ENCODE results near the gene HDAC4. TPM values are rescaled to one million over a fixed set of nuclear protein-coding genes. Genes with fewer than 3 reads are reported as not detected.

Gene HDAC4
- total RNA-seq, 1 experiment from 2014 or later: 61.5 TPM

- POLR2A ChIA-PET (ENCODE audit: unreplicated experiment): no interaction called here
- no peaks in the 10 kb centered on the region for H3K9me3 ChIP-seq (ENCODE audit: insufficient read depth, low read depth)
- TF ChIP-seq CTCF (conservative IDR thresholded peaks at IDR 0.05): no peak
- TF ChIP-seq EZH2 (IDR thresholded peaks at IDR 0.05; ENCODE audit: low read depth): no peak
- H3K4me2 ChIP-seq: no peak overlapping the region
- H4K20me1 ChIP-seq (ENCODE audit: insufficient read depth): no peaks in the 10 kb centered on the region; the same call in 1 of the 2 replicates
- no peaks in the 10 kb centered on the region for H3K27me3 ChIP-seq (ENCODE audit: insufficient read depth, low read depth)
- H3K79me2 ChIP-seq (ENCODE audit: low read depth): no peaks in the 10 kb centered on the region
- H3K27ac ChIP-seq: no peak overlapping the region
- no peaks in the 10 kb centered on the region; the same call in 1 of the 2 replicates for H3F3A ChIP-seq (ENCODE audit: insufficient read depth, low read depth)
- no TSS peak for BruUV-seq (replicated peaks)
- intact Hi-C loops (cut with micrococcal nuclease; ENCODE audit: unreplicated experiment): no loop called here
- H2AFZ ChIP-seq: no peak overlapping the region
- no peaks in the 10 kb centered on the region for H3K9me2 ChIP-seq (ENCODE audit: insufficient read depth)
- no peaks in the 10 kb centered on the region for H3K36me3 ChIP-seq (ENCODE audit: low read depth)
- no peaks in the 10 kb centered on the region for H3K4me1 ChIP-seq (replicated peaks; ENCODE audit: insufficient read depth)
- no peak for DNase-seq
- H3K4me3 ChIP-seq: no peak overlapping the region
- CTCF ChIA-PET: no interaction called here
Observed at GRCh38 chr2:239110595-239111048, 290.2 kb downstream of the HDAC4 start.

- CTCF ChIA-PET: no interaction called here
- H4K20me1 ChIP-seq (ENCODE audit: insufficient read depth): no peaks in the 10 kb centered on the region; the same call in 1 of the 2 replicates
- H3K79me2 ChIP-seq (ENCODE audit: low read depth): no peaks in the 10 kb centered on the region
- H3K4me2 ChIP-seq: no peak overlapping the region
- DNase-seq: no peak
- H3K9me2 ChIP-seq (ENCODE audit: insufficient read depth): no peaks in the 10 kb centered on the region
- H3F3A ChIP-seq (ENCODE audit: insufficient read depth, low read depth): no peaks in the 10 kb centered on the region; the same call in 1 of the 2 replicates
- intact Hi-C loops (cut with micrococcal nuclease; ENCODE audit: unreplicated experiment): loop anchor here (5.0 kb wide), 2 partner anchors 738 to 882 kb away; no protein-coding TSS in a partner anchor
- BruUV-seq (replicated peaks): no TSS peak
- H3K27ac ChIP-seq: no peak overlapping the region
- POLR2A ChIA-PET (ENCODE audit: unreplicated experiment): no interaction called here
- H2AFZ ChIP-seq: no peak overlapping the region
- TF ChIP-seq EZH2 (IDR thresholded peaks at IDR 0.05; ENCODE audit: low read depth): no peak
- TF ChIP-seq CTCF (conservative IDR thresholded peaks at IDR 0.05): no peak
- no peaks in the 10 kb centered on the region for H3K36me3 ChIP-seq (ENCODE audit: low read depth)
- no peak overlapping the region for H3K4me3 ChIP-seq
- no peaks in the 10 kb centered on the region for H3K4me1 ChIP-seq (replicated peaks; ENCODE audit: insufficient read depth)
- no peaks in the 10 kb centered on the region for H3K9me3 ChIP-seq (ENCODE audit: insufficient read depth, low read depth)
- H3K27me3 ChIP-seq (ENCODE audit: insufficient read depth, low read depth): no peaks in the 10 kb centered on the region
Observed at GRCh38 chr2:239109928-239110545, 290.8 kb downstream of the HDAC4 start.

GRCh38 chr2:239109041-239109927 is 291.5 kb downstream of the HDAC4 start:
- TF ChIP-seq EZH2 (IDR thresholded peaks at IDR 0.05; ENCODE audit: low read depth) (no peak), CTCF (conservative IDR thresholded peaks at IDR 0.05) (no peak)
- no peaks in the 10 kb centered on the region; the same call in 1 of the 2 replicates for H3F3A ChIP-seq (ENCODE audit: insufficient read depth, low read depth)
- no TSS peak for BruUV-seq (replicated peaks)
- no peaks in the 10 kb centered on the region; the same call in 1 of the 2 replicates for H4K20me1 ChIP-seq (ENCODE audit: insufficient read depth)
- H3K79me2 ChIP-seq (ENCODE audit: low read depth): no peaks in the 10 kb centered on the region
- DNase-seq: peak; percentile 63 to 75
- H3K36me3 ChIP-seq (ENCODE audit: low read depth): no peaks in the 10 kb centered on the region
- no peak overlapping the region for H3K4me3 ChIP-seq
- POLR2A ChIA-PET (ENCODE audit: unreplicated experiment): no interaction called here
- H3K4me1 ChIP-seq (replicated peaks; ENCODE audit: insufficient read depth): no peaks in the 10 kb centered on the region
- H2AFZ ChIP-seq: no peak overlapping the region
- H3K9me3 ChIP-seq (ENCODE audit: insufficient read depth, low read depth): no peaks in the 10 kb centered on the region
- intact Hi-C loops (cut with micrococcal nuclease; ENCODE audit: unreplicated experiment): loop anchor here (5.0 kb wide), 2 partner anchors 737 to 883 kb away; no protein-coding TSS in a partner anchor
- CTCF ChIA-PET: no interaction called here
- H3K27me3 ChIP-seq (ENCODE audit: insufficient read depth, low read depth): no peaks in the 10 kb centered on the region
- H3K27ac ChIP-seq: no peak overlapping the region
- no peak overlapping the region for H3K4me2 ChIP-seq
- H3K9me2 ChIP-seq (ENCODE audit: insufficient read depth): no peaks in the 10 kb centered on the region
